Ramos (cell line): Measurements from ENCODE around the gene PACSIN1.
"Not testable (repeated sequence)": the region's sequence is repeated elsewhere in the genome, so short reads cannot be mapped to it uniquely, and the experiment has no call there.

Experiments used
- in situ Hi-C: fragments of 300-500 bp; cut with MboI; formaldehyde crosslinking; loops from one replicate; pipeline ENCODE4 v1.14.3; 2022; ENCODE audit warnings: low sequenced_read_pairs; ENCODE audit not compliant: unreplicated experiment

The PACSIN1 gene

DNA sequence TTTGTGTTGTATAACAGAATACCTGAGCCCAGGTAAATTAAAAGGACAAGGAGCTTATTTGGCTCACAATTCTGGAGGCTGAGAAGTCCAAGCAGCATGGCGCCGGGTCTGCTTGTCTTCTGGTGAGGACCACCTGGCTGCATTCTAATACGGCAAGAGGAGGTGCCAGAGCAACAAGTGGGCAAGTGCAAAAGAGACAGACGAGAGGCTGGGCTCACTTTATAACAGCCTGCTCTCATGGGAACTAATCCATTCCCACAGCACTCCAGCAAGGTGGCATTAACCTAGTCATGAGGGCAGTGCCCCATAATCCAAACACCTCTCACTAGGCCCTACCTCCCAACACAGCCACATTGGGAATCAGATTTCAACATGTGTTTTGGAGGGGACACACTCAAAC is 12.9 kb downstream of the PACSIN1 start:
- in situ Hi-C loops: no loop called here

DNA sequence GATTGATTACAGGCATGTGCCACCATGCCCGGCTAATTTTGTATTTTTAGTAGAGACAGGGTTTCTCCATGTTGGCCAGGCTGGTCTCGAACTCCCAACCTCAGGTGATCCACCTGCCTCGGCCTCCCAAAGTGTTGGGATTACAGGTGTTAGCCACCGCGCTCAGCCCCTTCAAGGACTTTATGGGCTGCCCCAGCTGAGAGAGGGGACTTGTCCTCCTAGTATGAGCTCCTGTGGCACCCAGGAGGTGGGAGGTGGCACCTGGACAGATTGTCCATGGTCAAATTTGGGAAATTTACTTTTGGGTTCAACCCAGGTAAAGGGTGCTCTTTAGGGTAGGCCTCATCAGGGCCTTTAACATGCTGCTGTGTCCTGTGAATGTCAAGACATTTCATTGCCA is 17.9 kb downstream of the PACSIN1 start:
- in situ Hi-C loops: not testable (repeated sequence)

DNA sequence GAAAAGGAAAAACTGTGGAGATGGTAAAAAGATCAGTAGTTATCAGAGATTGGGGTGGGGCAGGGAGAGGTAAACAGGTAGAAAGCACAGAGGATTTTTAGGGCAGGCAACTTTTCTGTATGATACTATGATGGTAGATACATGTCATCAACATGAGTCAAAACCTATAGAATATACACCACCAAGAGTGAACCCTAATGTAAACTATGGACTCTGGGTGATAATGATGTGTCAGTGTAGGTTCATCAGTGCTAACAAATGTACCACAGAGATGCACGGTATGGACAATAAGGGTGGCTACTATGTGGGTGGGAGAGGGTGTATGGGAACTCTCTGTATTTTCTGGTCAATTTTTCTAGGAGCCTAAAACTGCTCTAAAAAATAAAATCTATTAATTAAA is 18.5 kb downstream of the PACSIN1 start:
- in situ Hi-C loops: no loop called here

DNA sequence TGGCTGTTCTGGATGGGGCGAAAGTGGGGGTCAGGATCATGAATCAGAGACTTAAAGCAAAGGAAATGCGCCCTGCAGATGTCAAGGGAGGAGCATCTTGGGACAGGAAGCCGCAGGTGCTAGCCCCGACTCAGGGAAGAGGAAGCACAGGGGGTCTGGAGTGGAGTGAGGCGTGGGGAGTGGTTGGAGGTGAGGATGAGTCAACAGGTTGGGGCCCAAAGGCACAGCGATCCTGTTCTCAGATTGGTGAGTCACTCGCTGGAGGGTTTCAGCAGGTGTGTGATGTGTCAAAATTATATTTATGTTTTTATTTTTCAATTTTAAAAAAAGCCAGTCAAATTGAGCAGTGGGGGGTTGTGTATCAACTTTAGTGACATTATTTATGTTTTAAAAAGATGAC is 19.0 kb downstream of the PACSIN1 start:
- in situ Hi-C loops: no loop called here

DNA sequence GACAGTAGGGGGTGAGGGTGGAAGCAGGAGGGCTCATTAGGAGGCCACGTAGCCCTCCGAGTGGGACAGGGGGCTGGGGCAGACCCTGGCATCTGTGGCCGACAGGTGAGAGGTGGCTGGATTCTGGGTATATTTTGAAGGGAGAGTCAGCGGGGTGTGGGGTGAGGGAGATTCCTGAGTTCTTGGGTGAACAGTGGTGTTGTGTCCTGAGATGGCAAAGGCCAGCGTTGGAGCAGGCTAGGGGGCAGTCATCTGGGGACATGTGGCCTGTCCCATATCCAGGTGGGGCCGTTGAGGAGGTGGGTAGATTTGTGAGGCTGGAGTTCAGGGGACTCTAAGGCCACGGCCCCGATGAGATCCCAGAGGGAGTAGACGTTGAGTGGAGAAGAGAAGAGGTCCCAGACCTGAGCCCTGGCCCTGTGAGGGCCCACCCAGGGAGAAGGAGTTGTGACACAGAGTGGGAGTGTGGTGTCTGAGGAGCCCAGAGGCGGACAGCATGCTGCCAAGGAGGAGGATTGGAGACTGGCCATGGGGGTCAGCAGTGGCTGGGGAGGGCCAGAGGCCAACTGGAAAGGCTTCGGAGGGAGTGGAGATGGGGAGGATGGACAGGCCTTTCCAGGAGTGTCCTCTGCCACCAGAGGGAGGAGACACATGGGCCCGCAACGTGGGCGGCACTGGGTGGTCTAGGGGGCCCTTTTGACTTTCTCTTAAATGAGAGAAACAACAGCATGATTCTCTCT is 19.6 kb downstream of the PACSIN1 start:
- in situ Hi-C loops: no loop called here

DNA sequence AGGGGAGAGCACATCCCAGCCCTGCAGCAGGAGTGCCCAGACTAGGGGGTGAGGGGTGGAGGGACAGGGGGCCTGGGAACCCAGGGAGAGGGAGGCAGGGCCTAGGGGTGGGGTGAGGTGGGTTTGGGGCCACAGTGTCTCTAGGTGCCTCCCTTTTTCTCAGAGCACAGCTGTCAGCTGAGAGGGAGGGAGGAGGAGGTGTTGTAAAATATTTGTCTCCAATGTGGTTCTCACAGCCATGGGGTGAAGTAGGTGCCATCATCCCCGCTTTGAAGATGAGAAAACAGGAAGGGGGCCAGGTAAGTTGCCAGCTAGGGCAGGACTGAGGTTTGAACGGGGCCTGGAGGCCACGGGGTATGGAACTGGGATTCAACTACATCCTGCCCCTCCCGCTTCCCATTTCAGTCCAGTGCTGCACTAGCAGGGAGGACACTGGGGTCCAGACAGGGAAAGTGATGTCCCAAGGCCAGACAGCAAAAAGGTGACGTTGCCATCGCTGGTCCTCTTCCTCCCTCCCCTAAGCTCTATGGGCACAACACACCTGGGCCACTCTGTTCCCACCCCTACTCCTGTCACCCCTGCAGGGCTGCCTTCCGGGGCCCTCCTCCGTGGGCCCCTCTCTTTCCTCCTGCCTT is 20.3 kb downstream of the PACSIN1 start:
- in situ Hi-C loops: no loop called here

DNA sequence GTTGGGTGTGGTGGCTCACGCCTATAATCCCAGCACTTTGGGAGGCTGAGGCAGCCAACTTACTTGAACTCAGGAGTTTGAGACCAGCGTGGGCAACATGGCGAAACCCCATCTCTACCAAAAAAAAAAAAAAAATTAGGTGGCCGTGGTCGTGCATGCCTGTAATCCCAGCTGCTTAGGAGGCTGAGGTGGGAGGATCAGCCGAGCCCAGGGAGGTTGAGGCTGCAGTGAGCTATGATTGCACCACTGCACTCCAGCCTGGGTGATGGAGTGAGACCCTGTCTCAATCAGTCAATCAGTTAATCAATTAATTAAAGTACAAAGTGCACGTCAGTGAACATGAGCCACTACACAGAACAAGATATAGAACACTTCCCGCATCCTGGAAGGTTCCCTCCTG is 21.0 kb downstream of the PACSIN1 start:
- in situ Hi-C loops: not testable (repeated sequence)

DNA sequence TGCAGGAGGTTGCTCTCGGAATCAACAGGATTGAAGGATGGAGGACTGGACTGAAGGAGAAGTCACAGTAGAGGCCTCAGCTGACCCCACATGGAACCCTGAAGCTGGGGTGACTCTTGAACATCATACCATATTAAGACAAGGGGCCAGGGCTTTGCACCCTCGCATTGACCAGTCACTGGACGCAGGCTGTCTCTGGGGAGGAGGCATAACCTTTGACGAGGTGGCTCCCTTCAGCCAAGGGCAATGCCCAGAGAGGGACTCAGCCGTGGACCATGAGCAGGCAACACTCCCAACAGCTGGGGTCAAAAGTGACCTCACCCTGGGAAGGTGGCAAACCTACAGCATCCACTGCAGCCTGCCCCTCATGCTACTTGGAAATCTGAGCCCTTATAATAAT is 21.7 kb downstream of the PACSIN1 start:
- in situ Hi-C loops: no loop called here

DNA sequence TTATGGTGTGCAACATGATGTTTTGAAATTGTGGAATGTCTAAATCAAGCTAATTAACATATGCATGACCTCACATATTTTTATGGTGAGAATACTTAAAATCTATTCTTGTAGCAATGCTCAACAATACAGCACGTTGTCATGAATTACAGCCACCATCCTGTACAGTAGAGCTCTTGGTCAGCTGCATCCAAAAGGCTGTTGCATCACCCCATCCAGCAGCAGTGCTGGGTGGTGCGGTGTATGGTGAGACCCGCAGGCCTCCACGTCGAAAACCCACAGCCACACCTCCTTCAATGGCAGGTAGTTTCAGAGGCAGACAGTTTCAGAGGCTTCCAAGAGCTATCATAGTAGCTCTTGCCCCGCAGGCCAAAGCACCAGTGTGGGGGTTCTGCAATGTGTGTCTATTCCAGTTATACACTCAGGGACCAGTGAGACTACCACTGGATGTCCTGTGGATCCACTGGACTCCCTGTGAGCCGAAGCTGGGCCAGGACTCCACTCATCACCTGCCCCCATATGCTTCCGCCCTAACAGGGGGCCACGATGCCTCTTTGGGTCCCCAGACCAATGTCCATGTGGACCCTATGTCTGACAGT is 23.4 kb downstream of the PACSIN1 start:
- in situ Hi-C loops: no loop called here

DNA sequence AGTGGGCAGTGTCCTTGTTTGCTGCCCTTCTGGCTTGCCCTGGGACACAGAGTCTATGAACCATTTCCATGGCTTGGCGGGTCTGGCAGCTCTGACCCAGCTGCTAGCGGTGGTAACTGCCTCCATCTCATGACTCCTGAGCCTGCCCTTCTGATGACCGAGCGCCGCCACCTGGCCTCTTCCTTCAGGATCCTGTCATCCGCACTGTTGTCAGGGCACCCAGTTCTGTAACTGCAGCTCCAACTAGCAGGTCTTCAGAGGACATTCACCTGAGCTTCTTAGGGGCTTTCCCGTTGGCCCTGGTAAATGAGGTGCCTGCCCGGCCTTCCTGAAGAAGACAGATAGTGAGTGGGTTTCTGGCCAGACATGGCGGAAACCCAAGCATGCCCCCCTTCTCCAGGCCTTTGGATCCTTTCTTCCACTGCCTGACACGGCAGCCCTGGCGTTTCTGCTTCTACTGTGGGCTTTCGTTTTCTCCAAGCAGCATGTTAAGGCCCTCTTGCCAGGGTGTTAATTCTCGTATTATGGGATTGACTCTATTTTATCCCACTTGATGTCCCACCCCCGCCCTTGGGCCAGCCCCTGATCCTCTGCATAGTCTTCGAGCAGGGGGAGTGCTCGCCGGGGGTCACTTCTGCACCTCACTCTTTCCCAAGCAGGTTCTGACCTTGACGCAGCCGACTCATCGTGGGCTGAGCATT is 24.7 kb downstream of the PACSIN1 start:
- in situ Hi-C loops: no loop called here

DNA sequence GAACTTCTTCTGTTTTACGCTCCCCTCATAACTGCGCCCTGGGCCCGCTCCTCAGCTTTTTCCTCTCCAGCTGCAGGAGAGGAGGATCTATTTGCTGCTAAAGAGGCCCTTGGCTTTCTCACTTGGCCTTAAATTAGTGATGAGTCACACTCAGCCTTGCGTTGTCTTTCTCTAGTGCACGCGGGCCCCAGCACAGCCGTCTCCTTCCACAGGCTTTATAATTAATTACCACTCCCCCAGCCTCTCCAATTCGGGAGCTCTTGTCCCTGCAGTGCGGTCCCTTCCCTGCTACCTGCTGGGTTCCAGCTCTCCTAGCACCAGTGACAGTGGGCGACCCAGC is 25.2 kb downstream of the PACSIN1 start:
- in situ Hi-C loops: no loop called here

DNA sequence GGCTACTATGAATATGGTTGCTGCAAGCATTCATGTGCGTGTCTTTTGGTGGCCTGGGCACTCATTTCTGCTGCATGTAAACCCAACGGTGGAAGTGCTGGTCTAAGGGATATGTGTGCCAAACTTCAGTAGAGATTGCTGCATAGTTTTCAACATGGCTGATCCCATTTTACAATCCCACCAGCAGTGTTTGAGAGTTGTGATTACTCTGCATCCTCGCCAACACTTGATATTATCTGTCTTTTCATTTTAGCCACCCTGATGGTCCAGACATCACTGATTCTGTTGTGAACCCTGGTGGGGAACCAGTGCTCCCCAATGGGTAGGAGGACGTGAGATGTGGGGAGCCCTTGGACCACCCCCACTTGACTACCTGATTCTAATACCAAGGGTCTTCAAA is 27.5 kb downstream of the PACSIN1 start:
- in situ Hi-C loops: no loop called here

DNA sequence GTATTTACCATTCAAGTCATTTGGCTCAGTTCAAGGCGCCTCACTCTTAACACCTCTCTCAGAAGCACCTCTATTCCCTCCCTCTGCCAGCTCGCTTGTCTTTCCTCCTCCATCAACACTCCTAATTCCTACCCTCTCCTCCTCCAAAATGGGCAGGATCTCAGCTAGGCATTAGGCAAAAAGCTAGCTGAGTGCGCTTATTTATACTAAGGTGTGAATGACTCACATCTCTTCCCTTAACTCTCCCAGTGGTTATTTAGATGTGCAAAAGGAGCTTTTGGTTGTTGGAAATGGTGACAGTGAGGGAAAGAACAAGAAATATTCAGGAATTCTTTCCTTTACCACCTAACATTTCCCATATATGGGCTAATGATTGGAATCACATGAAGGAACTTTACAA is 29.1 kb downstream of the PACSIN1 start:
- in situ Hi-C loops: no loop called here

DNA sequence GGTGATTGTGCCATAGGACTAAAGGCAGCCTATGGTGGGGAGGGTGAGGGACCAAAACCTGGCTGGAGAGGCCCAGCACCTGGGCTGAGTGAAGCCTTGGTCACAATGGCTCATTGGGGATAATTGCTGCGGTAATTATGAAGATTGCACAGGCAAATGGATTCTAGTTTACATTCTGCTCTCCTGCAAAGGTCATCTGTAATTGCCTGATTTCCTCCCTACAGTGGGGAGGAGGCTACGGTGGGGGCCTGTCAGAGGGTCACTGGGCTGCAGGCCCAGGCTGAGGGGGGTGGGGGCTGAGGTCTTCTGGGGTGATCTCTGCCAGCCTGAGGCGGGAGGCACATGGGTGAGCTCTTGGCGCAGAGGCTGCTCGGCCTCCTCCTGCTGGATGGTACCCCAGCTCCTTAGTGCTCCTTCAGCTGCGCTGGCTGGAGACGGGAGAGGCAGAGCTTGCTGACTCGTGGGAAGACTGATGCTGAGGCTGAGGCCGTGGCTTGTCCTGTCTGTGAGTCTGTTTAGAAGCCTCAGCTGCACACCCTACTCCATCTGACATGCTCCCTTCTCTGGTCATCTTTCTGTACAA is 30.3 kb downstream of the PACSIN1 start:
- in situ Hi-C loops: no loop called here

DNA sequence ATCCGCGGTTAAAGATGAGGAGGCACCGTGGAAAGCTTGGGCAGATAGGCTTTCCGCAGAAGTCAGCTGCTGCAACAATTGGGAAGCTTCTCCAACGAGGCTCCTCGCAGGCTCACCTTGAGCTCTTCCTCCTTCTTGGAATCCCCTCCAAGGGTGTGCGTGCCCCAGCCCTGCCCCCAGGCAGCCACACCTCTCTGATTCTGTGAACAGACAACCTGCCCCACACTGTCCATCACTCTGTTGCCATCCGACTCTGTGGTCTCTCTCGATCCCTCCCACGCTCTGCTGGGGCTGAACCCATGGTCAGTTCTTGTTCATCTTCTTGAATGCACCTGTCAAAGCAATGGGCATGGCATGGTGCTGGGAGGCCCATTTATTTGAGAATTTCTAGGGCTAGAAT is 31.5 kb downstream of the PACSIN1 start:
- in situ Hi-C loops: no loop called here

DNA sequence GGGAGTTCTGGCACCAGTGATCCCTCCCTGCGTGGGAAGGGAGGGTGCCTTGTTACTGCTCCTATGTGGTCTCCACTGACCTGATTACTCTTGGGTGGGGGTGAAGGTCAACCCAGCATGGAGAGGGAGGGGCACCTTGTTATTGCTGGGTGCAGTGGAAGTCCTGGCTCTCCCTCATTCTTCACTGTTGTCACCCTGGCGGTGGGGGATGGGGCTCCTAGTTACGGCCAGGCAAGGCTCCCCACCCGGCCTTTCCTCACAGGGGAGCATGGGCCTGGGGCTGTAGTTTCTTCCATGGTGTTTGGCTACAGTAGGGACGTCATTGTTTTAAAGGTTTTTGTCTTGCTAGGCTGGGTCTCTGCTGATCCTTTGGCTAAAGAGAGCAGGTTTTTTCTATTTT is 40.8 kb downstream of the PACSIN1 start:
- in situ Hi-C loops: no loop called here

DNA sequence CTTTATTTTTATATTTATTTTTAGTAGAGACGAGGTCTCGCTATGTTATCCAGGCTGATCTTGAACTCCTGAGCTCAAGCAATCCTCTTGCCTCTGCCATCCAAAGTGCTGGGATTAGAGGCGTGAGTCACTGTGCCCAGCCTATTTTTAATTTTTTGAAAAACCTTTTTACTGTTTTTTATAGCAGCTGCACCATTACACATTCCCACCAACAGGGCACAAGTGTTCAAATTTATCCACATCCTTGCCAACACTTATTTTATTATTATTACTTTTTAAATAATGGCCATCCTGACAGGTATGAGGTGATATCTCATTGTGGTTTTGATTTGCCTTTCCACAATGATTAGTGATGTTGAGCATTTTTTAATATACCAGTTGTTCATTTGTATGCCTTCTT is 42.5 kb downstream of the PACSIN1 start:
- in situ Hi-C loops: no loop called here

DNA sequence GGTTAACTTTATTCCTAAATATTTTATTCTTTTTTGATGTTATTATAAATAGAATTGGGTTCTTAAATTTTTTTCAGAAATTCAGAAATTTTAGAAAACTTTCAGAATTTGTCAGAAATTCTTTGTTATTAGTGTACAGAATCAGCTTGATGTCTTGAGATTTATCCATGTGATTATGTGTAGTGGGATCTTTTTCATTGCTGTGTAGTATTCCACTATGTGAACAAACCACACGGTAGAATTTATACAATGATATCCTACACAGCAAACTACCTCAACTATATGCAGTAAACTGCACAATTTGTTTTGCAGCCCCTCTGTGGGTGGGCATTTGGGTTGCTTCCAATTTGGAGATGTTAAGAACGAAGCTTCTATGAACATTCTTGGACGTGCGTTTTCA is 43.9 kb downstream of the PACSIN1 start:
- in situ Hi-C loops: no loop called here

DNA sequence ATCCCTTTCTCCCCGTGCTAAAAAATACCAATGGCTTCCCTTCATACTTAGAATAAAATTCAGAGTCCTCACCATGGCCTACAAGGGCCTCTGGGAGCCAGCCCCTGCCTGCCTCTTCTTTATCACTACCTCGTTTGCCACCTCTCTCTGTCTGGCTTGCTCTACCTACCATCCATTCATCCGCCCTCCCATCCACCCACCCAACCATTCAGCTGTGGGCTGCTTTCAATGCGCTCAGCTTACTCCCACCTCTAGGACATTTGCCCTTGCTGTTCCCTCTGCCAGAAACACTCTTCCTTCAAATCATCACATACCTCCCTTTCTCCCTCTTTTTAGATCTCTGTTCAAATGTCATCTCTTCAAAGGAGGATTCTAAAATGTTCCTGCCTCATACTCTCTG is 44.4 kb downstream of the PACSIN1 start:
- in situ Hi-C loops: no loop called here

DNA sequence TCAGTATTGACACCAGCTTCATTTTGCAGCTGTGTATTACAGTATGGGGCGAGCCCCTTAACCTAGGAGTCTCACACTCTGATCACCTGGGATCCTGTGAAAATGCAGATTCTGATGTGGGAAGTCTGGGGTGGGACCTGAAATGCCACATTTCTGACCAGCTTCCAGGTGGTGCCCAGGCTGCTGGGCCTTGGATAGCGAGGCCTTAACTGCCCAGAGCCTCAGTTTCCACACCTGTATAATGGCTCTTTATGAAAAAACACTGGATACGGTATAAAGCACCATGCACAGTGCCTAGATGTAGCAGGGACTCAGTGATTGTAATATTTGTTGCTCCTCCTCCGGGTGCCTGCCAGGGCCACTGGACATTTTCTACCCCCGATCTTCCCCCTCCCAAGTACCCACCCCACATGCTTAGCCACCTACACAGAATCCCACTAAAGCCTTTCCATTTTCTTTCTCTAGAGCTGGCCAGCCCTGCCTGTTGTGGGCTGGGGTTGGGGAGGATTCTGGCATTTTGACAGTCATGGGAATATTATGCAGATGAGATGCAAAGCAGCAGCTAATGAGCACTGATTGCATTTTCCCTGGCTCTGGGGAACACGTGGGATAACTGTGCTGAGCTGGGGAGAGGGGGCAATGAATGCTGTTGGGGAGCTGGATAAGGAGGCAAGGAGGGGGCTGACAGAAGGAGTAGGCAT is 45.5 kb downstream of the PACSIN1 start:
- in situ Hi-C loops: no loop called here
